HuH-7.5 (cell line): Measurements from ENCODE around the gene HIPK2.

ENCODE experiments used
- DNase-seq: peaks from one replicate; pipeline ENCODE4 v3.0.0; 2011; ENCODE audit warnings: low spot score

The HIPK2 gene

GRCh38 chr7:139534966-139535651 is 242.7 kb downstream of the HIPK2 start:
- no peak for DNase-seq

GRCh38 chr7:139534096-139534495 is 243.7 kb downstream of the HIPK2 start:
- no peak for DNase-seq

DNA sequence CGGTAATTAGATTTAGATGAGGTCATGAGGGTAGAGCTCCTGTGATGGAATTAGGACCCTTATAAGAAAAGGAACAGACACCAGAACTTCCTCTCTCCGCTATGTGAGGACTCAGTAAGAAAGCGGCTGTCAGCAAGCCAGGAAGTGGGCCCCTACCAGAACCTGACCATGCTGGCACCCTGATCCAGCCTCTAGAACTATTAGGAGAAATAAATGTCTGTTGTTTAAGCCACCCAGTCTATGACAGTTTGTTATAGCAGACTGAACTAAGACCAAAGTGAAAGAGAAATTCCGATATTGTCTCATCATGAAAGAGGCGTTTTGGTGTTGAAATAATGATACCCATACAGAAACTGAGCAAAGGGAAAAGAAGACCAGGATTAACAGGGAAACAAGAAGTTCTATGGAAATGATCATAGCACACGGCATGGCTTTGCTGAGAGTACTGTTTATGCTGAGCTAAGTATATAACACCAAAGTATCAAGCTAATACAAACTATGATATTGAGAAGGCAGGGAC is 245.1 kb downstream of the HIPK2 start:
- DNase-seq, result no peak

- no peak for DNase-seq
Measured at GRCh38 chr7:139531094-139531493, 246.7 kb downstream of the HIPK2 start.

DNA sequence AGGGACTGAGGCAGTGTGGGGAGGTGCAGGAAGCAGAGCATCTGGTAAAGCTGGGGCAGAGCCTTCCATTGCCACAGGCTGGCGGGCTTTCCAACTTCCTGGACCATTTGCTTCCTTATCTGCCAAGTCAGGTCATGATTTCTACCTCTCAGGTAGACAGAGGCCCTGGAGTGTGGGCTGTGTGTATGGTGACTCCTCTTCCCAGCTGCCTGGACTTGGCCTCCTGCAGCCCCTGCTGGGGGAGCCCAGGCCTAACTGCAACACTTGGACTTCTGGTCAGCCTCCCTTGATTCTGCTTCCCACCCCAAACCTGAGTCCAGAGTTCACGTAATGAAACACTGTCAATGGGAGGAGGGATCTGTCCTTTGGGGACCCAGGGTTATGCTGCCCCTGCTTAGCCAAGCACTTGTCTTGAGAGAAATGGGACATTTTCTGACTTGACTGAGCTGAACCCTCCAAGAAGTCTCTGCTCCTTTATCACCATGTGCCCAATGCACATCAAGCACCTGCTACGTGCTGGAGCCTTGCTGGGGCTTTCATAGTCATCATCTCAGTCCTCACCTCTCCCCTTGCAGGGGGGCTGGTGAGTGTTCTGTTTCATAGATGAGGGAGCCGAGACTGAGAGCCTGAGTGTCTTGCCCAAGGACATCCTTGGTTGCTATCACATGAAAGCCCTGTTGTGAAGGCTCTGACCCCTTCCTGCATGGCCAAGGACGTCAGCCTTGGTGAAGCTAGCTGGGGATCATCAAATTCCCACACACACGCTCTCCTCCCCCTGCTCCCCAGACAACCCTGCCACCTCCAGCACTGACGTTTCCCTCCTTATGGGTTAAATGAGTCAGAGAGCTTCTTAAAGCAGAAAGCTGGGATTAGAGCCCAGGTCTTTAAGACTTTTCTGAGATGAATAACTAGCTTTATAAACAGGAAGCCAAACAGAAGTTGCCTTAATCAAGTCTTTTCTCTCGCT is 250.9 kb downstream of the HIPK2 start:
- no peak for DNase-seq

DNA sequence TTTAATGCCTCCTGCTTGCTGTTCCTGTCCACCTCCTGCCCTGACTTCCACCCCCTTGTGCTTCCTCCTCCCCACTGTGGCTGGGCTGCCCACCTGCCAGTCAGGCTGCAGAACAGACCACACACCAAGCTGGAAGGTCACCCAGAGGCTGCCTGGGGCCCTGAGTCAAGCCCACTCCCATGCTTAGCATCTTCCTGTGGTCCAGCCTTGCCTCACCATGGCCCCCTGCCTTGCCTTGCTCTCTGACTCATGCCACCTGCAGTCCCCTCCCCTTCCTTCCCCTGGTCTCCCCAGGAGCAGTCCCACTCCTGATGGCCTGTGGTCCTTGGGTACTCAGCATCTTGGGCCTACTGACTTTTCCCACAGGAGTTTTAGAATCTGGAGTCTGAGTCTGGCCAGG is 252.0 kb downstream of the HIPK2 start:
- no peak for DNase-seq

GRCh38 chr7:139525239-139525638 is 252.6 kb downstream of the HIPK2 start:
- DNase-seq, result no peak

- DNase-seq, result no peak
Measured at GRCh38 chr7:139523968-139524815, 253.6 kb downstream of the HIPK2 start.

DNA sequence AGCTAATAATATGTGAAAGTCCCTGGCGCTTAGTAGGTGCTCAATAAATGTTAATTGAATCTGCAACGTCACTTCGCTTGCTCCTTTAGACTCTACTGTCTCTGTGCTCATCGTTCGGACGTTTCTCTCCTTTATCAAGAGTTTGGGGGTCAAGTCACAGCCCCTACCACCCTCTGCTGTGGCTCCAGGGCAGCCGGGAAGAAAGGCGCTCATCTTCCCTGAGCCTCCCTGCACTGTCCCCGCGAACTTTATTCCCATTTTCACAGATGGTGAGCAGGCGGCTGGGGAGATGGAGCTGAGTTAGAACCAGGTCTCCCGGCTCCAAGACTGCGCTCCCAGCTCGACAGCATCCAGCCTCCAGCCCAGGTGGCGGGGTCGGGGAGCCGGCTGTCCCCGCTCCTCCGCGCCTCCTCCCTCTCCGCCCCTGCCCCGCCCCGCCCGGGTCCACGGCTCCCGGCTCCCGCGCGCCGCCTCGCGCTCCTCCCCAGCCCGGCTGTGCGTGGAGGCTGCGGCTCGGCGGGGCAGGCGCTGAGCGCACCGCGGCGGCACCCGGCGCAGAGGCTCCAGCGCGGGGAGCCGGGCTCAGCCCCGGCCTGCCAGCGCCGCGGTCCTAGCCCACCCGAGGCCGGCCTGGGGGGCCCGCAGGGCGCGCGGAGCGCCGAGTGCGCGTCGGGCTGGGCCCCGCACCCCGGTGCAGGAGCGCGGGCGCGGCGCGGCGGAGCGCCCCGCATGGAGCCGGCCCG is 254.4 kb downstream of the HIPK2 start, which contains the start of gene CLEC2L:
Gene CLEC2L, plus strand, starts transcription at position 487 of the 743 bp plus-strand sequence. Its CDS starts 243 bp downstream, at position 730.
- peak; percentile 65 for DNase-seq

DNA sequence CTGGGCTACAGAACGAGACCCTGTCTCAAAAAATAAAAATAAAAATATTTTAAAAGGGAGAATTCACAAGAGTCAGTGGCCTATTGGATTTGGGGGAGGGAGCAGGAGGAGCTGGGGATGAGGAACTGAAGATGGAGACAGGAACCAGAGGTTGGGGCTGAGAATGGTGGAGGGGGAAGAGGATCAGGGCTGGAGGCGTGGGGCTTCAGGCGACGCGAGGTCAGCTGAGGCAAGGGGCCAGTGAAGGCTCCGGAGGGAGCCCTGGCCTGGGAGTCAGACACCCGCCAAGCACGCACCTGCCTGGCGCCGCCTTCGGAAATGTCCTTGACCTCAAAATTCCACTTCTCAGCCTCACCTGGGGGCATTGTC is 255.0 kb downstream of the HIPK2 start:
- no peak for DNase-seq

GRCh38 chr7:139521439-139521838 is 256.4 kb downstream of the HIPK2 start:
- DNase-seq, result no peak

- DNase-seq, result no peak
Measured at GRCh38 chr7:139515266-139515665, 262.5 kb downstream of the HIPK2 start.
